GM21576 (cell line): ENCODE results near the gene TFEB.

Source experiments
- ATAC-seq: cut with Tn5 transposase; IDR thresholded peaks from one replicate; pipeline ENCODE4 v1.9.1; 2021; ENCODE audit warnings: mild to moderate bottlenecking, moderate library complexity; ENCODE audit not compliant: unreplicated experiment

TFEB gene

GRCh38 chr6:41655176-41655575 is 80.2 kb downstream of the TFEB start:
- no peak for ATAC-seq

DNA sequence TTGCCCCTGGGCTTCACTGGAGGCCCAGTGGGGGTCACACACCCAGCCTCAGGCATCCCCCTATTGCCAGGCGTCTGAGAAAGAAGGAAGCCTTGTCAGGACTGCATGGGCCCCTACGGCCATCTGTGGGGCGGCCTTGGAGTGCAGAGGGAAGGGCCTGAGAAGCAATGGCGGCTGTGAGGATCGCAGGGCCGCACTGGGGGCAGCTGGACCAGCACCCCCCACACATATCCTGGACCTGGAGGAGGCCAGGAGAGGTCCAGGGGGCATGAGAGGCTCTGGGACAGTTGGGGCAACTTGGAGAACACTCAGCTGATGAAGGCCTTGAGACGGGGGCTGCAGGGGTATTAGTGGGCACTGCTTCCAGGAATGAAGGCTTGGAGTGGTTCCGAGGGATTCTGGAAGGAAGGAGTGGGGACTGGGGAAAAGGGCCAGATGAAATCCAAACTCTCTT is 80.7 kb downstream of the TFEB start:
- ATAC-seq: no peak

DNA sequence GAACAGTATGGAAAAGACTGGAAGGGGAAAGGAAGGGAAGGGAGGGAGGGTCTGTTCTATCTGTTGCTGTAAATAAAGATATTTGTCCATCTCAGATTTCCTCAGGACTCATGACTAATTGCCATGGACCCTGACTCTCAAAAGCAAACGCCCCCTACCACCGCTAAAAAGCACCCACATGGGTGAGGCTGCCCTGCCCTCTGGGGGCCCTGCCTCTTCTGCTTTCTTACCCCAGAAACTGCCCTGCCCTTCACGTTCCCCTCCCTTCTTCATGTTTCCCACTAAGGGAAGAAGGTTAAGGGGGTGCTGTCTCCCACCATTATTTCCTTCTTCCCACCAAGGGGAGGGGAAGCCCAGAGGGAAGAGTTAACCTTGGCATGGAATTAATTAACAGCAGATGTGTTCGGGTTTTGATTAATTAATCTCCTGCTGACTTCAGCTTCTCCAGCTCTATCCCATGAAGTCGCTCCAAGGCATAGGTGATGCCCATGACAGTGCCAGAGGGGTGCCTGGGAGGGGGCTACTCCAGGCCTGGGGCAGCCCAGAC is 81.2 kb downstream of the TFEB start:
- no peak for ATAC-seq

DNA sequence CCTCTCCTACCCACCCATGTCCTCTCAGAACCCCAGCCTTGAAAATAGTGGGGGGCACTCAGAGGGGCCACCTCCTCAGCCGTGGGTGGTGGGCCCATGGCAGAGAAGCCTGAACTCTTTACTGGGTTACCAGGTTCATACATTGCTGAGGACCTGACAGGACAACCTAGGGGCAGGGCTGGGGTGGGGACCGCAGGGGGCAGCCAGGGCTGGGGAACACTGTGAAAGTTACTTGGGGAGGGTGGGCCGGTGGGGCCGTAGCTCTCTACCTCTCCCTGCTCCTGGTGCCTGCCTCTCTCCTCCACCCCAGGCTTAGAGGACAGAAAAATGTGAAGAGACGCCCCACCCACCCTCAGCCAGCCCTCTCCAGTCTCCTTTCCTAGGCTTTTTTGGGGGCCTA is 81.7 kb downstream of the TFEB start:
- ATAC-seq: no peak

- no peak for ATAC-seq
Observed at GRCh38 chr6:41652866-41653652, 82.3 kb downstream of the TFEB start.

DNA sequence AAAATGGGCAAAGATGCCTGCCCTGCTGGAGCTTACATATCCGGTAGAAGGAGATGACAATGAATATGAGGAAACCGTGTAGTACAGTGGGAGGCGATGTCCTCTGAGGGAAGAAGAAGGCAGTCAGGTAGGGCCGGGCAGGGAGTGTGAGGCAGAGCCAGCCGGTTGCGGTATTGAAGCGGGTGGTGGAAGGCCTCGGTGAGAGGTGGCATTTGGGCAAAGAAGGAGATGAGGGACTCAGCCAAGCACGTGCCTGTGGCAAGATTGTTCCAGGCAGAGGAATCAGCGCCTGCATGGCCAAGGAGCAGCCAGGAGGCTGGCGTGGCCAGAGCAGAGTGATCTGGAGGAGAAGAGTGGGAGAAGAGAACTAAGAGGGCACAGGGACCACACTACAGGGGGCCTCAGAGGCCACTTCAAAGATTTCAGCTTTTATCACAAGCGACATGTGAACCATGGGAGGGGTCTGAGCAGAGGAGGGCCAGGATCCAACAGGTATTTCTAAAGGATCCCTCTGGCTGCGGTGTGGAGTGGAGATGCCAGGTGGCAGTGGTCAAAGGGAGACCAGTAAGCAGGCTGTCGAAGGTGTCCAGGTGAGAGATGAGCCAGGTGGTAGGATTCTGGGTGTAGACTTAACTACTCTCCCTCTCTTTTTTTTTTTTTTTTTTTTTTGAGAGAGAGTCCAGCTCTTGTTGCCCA is 83.3 kb downstream of the TFEB start:
- ATAC-seq: no peak

DNA sequence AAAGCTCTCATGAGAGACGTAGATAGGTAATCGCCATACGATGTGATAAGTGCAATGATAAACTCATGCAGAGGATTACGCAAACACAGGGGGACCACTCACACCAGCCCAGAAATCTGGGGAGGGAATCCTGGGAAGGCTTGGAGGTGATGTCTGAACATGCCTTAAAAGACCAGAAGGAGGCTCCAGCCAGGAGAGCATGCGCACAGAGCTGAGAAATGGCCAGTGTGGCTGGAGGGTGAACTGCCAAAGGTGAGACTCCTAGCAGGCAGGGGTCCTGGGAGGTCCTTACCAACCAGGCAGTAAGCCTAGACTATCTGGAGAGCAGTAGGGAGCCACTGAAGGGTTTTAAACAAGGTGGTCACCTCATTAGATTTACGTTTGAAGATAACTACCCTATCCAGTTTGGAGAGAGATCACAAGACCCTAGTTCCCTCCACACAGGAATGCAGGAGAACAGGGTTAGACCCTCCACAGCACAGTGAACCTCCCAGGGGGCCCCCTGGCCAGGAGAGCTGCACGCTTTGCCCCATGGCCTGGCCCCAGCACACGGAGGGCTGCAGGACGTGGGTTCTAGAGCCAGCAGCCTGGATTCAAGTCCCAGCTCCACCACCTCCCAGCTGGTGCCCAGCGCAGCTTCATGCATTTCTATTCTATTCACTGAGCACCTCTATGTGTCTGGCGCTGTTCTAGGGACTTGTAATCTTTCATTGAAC is 84.0 kb downstream of the TFEB start:
- no peak for ATAC-seq

GRCh38 chr6:41650120-41650519 is 85.3 kb downstream of the TFEB start:
- no peak for ATAC-seq

DNA sequence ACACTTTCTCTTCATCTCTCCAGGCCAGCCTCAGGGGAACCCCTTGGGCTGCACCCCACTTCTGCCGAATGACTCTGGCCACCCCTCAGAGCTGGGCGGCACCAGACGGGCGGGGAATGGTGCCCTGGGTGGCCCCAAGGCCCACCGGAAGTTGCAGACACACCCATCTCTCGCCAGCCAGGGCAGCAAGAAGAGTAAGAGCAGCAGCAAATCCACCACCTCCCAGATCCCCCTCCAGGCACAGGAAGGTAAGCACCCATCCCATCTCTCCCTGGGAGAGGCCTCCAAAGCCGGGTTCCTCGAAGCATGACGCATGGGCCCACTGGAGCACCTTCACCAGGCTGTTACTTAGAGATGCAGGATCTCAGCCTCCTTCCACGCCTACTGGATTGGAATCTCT is 85.8 kb downstream of the TFEB start:
- ATAC-seq: no peak

DNA sequence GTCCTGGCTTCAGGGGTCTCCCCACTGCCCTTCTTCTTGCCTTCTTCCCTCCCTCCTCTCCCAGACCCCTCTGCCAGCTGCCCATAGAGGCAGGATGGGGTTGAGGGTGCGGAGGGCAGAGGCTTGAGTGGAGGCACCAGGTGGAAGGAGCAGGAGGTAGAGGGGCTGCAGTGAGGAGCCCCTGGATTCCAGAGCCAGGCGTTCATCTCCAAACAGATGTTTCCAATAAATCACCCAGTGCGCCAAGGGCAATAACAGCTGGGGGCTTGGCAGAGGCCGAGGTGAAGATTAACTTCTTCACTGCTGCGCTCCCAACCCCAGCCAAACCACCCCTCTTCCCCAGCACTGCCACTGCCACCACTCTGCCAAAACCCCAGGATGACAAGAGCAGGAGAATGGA is 86.5 kb downstream of the TFEB start:
- no peak for ATAC-seq

- no peak for ATAC-seq
Observed at GRCh38 chr6:41648070-41648585, 87.3 kb downstream of the TFEB start.

- no peak for ATAC-seq
Observed at GRCh38 chr6:41647061-41647511, 88.3 kb downstream of the TFEB start.

GRCh38 chr6:41646026-41646795 is 89.2 kb downstream of the TFEB start:
- ATAC-seq: no peak

DNA sequence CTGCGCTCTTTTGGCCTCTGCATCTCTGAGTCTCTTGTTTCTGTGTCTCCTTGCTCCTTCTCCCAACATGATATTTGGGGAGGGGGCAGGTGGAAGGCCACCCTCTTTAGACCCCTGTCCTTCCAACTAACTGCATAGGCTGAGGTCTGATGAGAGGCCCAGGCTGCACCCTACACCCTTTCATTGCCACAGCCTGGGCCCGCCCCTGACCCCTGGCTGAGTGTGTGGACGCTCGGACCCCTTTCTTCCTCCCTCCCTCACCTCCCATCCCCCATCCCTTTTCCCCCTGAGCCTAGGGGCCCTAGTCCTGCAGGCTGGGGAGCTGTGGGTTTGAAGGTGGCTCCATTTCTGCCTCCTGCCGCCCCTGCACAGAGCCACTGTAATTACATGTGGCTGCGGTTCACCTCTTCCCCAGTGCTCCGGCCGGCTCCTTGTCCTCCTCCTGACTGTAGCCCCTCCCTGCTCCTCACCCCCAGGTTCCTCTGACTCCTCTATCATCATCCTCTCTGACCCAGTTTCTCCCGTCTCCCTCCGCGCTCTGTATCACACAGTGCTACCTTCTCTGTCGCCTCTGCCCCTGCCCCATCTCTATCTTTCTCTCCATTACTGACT is 90.3 kb downstream of the TFEB start:
- ATAC-seq: no peak

- ATAC-seq: no peak
Observed at GRCh38 chr6:41644297-41644879, 91.0 kb downstream of the TFEB start.

DNA sequence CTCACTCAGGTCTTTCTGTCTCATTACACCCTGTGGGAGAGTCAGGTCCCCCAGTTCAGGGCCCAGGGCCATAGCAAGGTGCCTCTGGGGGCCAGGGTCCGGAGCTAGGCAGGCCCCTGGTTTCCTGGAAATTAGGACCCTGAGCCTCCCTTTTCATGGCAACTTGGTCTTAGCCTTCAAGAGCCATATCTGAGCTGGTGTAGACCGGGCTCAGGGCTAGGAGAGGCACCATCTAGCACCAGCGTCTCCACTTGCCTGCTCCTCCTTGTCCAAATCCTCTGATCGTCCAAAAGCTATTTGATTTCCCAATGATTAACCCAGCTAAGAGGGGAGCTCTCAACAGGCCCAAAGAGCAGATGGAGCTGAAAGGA is 91.5 kb downstream of the TFEB start:
- no peak for ATAC-seq

DNA sequence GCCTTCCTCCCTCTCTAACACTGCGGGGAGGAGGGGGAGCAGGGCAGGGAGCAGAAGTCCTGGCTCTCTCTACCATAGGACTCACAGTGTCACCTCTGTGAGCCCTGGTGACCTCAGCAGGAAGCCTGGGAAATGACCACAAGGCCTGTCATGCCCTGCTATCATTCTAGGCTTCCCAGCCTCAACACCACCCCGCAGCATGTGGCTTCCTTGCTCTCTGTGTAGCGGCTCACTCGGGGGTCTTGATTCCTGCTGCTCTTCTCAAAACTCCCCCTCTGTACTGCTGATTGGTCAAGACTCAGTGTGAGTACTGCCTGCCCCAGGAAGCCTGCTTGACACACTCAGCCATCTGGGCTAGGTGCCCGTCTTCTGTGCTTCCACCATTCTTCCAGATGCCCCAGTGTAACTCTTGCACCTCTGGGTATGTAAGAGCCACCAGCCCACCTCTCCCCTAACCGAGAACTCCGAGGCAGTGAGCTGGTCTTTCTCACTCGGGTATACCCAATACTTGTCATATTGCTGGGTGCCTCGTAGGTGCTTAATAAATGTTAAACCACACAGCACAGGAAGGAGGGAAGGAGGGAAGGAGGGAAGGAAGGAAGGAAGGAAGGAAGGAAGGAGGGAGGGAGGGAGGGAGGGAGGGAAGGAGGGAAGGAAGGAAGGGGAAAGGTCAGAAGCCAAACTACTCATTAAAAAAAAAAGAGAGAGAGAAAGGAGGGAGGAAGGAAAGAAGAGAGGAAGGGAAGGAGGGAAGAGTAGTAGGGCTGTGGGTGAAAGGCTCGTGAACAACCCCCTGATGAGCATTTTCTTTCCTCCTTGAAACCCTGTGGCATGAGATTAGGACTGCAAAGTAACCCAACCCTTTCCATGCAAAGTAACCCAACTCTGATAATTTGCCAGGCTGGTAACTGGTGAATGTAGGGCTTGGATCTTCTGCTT is 92.2 kb downstream of the TFEB start:
- ATAC-seq: no peak

- ATAC-seq: no peak
Observed at GRCh38 chr6:41642090-41642959, 93.1 kb downstream of the TFEB start.
